Osteoblast (primary cell): ENCODE measurements around the gene DNAH17. TPM values are rescaled to one million over a fixed set of nuclear protein-coding genes. Genes with fewer than 3 reads are reported as not detected.
A peak's percentile ranks its signal among the peaks of the same experiment; 100 is the strongest.

Source experiments
- DNase-seq: peaks from one replicate; pipeline ENCODE4 v3.0.0; 2011; ENCODE audit warnings: low spot score, mixed read lengths; ENCODE audit not compliant: insufficient read length; ENCODE audit errors: missing footprints
- H2AFZ ChIP-seq: 2 replicates; pipeline ENCODE4 v1.6.0; 2011; ENCODE audit warnings: mild to moderate bottlenecking, low read length
- H3K27ac ChIP-seq: 2 replicates; pipeline ENCODE4 v1.5.1; 2011; ENCODE audit warnings: mild to moderate bottlenecking, low read depth, low read length, moderate library complexity
- H3K27me3 ChIP-seq: 2 replicates; pipeline ENCODE4 v1.6.0; 2012; ENCODE audit warnings: mild to moderate bottlenecking, control low read depth, inconsistent platforms, low read length, moderate library complexity; ENCODE audit not compliant: insufficient read depth
- H3K36me3 ChIP-seq: 2 replicates; pipeline ENCODE4 v1.5.1; 2011; ENCODE audit warnings: mild to moderate bottlenecking, low read length, control low read depth, moderate library complexity; ENCODE audit not compliant: insufficient read depth
- H3K4me1 ChIP-seq: 2 replicates; pipeline ENCODE4 v1.5.1; 2011; ENCODE audit warnings: mild to moderate bottlenecking, low read length, control low read depth, moderate library complexity; ENCODE audit not compliant: insufficient read depth
- H3K4me2 ChIP-seq: 2 replicates; pipeline ENCODE4 v1.6.0; 2011; ENCODE audit warnings: mild to moderate bottlenecking, low read length; ENCODE audit not compliant: insufficient read depth
- H3K4me3 ChIP-seq: fragments of 200-600 bp; sonication (generic); 3 replicates; pipeline ENCODE4 v1.5.1; 2012; ENCODE audit warnings: mild to moderate bottlenecking, low read length, inconsistent platforms; ENCODE audit not compliant: insufficient read depth
- H3K79me2 ChIP-seq: 2 replicates; pipeline ENCODE4 v1.6.0; 2012; ENCODE audit warnings: mild to moderate bottlenecking, low read length, control low read depth, inconsistent platforms; ENCODE audit not compliant: insufficient read depth
- H3K9me3 ChIP-seq: 2 replicates; pipeline ENCODE4 v1.5.1; 2011; ENCODE audit warnings: low read depth, low read length, control low read depth
- H4K20me1 ChIP-seq: 2 replicates; pipeline ENCODE4 v1.6.0; 2012; ENCODE audit warnings: mild to moderate bottlenecking, low read length, control low read depth; ENCODE audit not compliant: insufficient read depth
- CTCF ChIP-seq: IDR thresholded peaks from 2 replicates; pipeline ENCODE4 v1.5.1; 2011; ENCODE audit warnings: mild to moderate bottlenecking, low read depth, low read length, moderate library complexity; ENCODE audit errors: extremely low read depth
- total RNA-seq: library from RNA; depleted of rRNA; stranded (reverse); fragments of >200 nt; gene quantifications from 2 replicates; pipeline ENCODE4 v1.2.3, GENCODE V29; 2012

DNAH17 gene
- total RNA-seq, 1 donor: under 0.01 TPM

- Histone ChIP-seq H4K20me1 (no peaks in the 10 kb centered on the region), H3K27ac (no peak overlapping the region), H3K79me2 (no peaks in the 10 kb centered on the region), H3K27me3 (peaks cover 2% of the 10 kb centered on the region), H3K4me3 (no peak overlapping the region), H3K9me3 (no peaks in the 10 kb centered on the region), H3K4me2 (no peak overlapping the region), H2AFZ (no peak overlapping the region), H3K4me1 (no peaks in the 10 kb centered on the region), H3K36me3 (no peaks in the 10 kb centered on the region)
- peak; percentile 27 for DNase-seq
- no peak for TF ChIP-seq CTCF
Measured at GRCh38 chr17:78462148-78462547, 115.0 kb downstream of the DNAH17 start.

GRCh38 chr17:78461799-78462053, 115.5 kb downstream of the DNAH17 start:
- no peak for TF ChIP-seq CTCF
- no peak overlapping the region for H3K27ac ChIP-seq

GRCh38 chr17:78460951-78461798, 116.0 kb downstream of the DNAH17 start:
- DNase-seq: peak; percentile 71
- no peak overlapping the region for H3K27ac ChIP-seq
- no peaks in the 10 kb centered on the region for H3K36me3 ChIP-seq
- no peak overlapping the region for H2AFZ ChIP-seq
- no peaks in the 10 kb centered on the region for H3K4me1 ChIP-seq
- no peaks in the 10 kb centered on the region for H3K79me2 ChIP-seq
- H3K27me3 ChIP-seq: peaks cover 7% of the 10 kb centered on the region
- TF ChIP-seq CTCF: no peak
- no peak overlapping the region for H3K4me2 ChIP-seq
- H3K4me3 ChIP-seq: no peak overlapping the region
- H3K9me3 ChIP-seq: no peaks in the 10 kb centered on the region
- H4K20me1 ChIP-seq: no peaks in the 10 kb centered on the region

More at GRCh38 chr17:78461799-78462053, 115.5 kb downstream of the DNAH17 start:
- no peaks in the 10 kb centered on the region for H3K36me3 ChIP-seq
- H2AFZ ChIP-seq: no peak overlapping the region
- peaks cover 2% of the 10 kb centered on the region for H3K27me3 ChIP-seq
- no peak overlapping the region for H3K4me2 ChIP-seq
- H3K4me3 ChIP-seq: no peak overlapping the region
- no peaks in the 10 kb centered on the region for H3K79me2 ChIP-seq
- H3K4me1 ChIP-seq: no peaks in the 10 kb centered on the region
- H3K9me3 ChIP-seq: no peaks in the 10 kb centered on the region
- H4K20me1 ChIP-seq: no peaks in the 10 kb centered on the region
- peak; percentile 62 for DNase-seq

GRCh38 chr17:78460176-78460675, 117.0 kb downstream of the DNAH17 start:
- Histone ChIP-seq H3K4me1 (no peaks in the 10 kb centered on the region), H4K20me1 (no peaks in the 10 kb centered on the region), H3K9me3 (no peaks in the 10 kb centered on the region), H3K27ac (no peak overlapping the region), H3K27me3 (peaks cover 8% of the 10 kb centered on the region), H3K79me2 (no peaks in the 10 kb centered on the region), H3K36me3 (no peaks in the 10 kb centered on the region), H3K4me3 (no peak overlapping the region), H2AFZ (no peak overlapping the region), H3K4me2 (no peak overlapping the region)
- DNase-seq: peak; percentile 67
- TF ChIP-seq CTCF: no peak
